WTC11 (cell line): ENCODE results near the gene SSR2. TPM values are rescaled to one million over a fixed set of nuclear protein-coding genes. Genes with fewer than 3 reads are reported as not detected.
"Not testable (repeated sequence)": the region's sequence is repeated elsewhere in the genome, so short reads cannot be mapped to it uniquely, and the experiment has no call there.

Experiments used
- ATAC-seq: fragments of 200-7000 bp; cut with Tn5 transposase; 2 replicates; pipeline ENCODE4 v1.10.0; 2021; ENCODE audit warnings: mild to moderate bottlenecking, moderate library complexity
- CTCF ChIA-PET: fragments of 300-600 bp; sonication (Branson Sonifier 250); formaldehyde crosslinking; loops from one replicate; lab custom pipeline; 2021; ENCODE audit warnings: antibody characterized with exemption; lab: Charles Lee
- POLR2A ChIA-PET: fragments of 350-600 bp; sonication (Branson Sonifier 250); formaldehyde crosslinking; loops from one replicate; lab custom pipeline; 2021; ENCODE audit warnings: antibody characterized with exemption; lab: Charles Lee
- DNase-seq: peaks from one replicate; pipeline ENCODE4 v3.0.0; 2021; ENCODE audit warnings: low spot score
- H3K27ac Mint-ChIP-seq: 2 replicates; pipeline ENCODE4 v1.8.0; 2021; ENCODE audit warnings: mixed read lengths
- H3K27me3 Mint-ChIP-seq: 2 replicates; pipeline ENCODE4 v1.8.0; 2021; ENCODE audit warnings: low read depth, mild to moderate bottlenecking, moderate library complexity, mixed read lengths
- H3K36me3 Mint-ChIP-seq: 2 replicates; pipeline ENCODE4 v1.8.0; 2021; ENCODE audit warnings: mixed read lengths
- H3K4me1 Mint-ChIP-seq: 2 replicates; pipeline ENCODE4 v1.8.0; 2022; ENCODE audit warnings: mixed read lengths
- H3K4me3 Mint-ChIP-seq: 2 replicates; pipeline ENCODE4 v1.8.0; 2021; ENCODE audit warnings: mild to moderate bottlenecking, moderate library complexity, mixed read lengths
- H3K9me3 Mint-ChIP-seq: 2 replicates; pipeline ENCODE4 v1.8.0; 2021; ENCODE audit warnings: mixed read lengths
- ELF4 ChIP-seq: sonication (generic); formaldehyde crosslinking; IDR thresholded peaks from 2 replicates; pipeline ENCODE4 v1.8.1; 2022; ENCODE audit warnings: low read depth, mild to moderate bottlenecking, moderate library complexity, missing genetic modification reagents
- FOXK1 ChIP-seq: sonication (generic); formaldehyde crosslinking; IDR thresholded peaks from 2 replicates; pipeline ENCODE4 v1.8.0; 2022; ENCODE audit warnings: mild to moderate bottlenecking, moderate library complexity, missing genetic modification reagents
- GRHL2 ChIP-seq: fragments of 250-450 bp; sonication (Bioruptor Pico); IDR thresholded peaks from 2 replicates; pipeline ENCODE4 v1.8.0; 2022; ENCODE audit warnings: mild to moderate bottlenecking, moderate library complexity; ENCODE audit not compliant: insufficient replicate concordance, severe bottlenecking
- JAZF1 ChIP-seq: fragments of 250-450 bp; sonication (Bioruptor Pico); IDR thresholded peaks from 2 replicates; pipeline ENCODE4 v1.9.0; 2021; ENCODE audit warnings: moderate library complexity, mild to moderate bottlenecking, inconsistent platforms
- KAT7 ChIP-seq: sonication (generic); formaldehyde crosslinking; IDR thresholded peaks from 2 replicates; pipeline ENCODE4 v1.8.1; 2023; ENCODE audit warnings: missing genetic modification reagents, mild to moderate bottlenecking, borderline replicate concordance
- NFYB ChIP-seq: sonication (generic); formaldehyde crosslinking; conservative IDR thresholded peaks from 2 replicates; pipeline ENCODE4 v1.8.0; 2022; ENCODE audit warnings: low read depth, missing genetic modification reagents
- TCF7 ChIP-seq: sonication (generic); formaldehyde crosslinking; IDR thresholded peaks from 2 replicates; pipeline ENCODE4 v1.8.0; 2022; ENCODE audit warnings: mild to moderate bottlenecking, low read depth, missing genetic modification reagents, moderate library complexity
- total RNA-seq: library from RNA; stranded (reverse); gene quantifications from 3 replicates; pipeline ENCODE4 v1.2.3, GENCODE V29; 2021
- TF ChIP-seq, protein P1 (sequence below): fragments of 250-450 bp; sonication (Bioruptor Pico); IDR thresholded peaks from 2 replicates; pipeline ENCODE4 v1.9.0; 2021; ENCODE audit warnings: mild to moderate bottlenecking
- TF ChIP-seq, protein P2 (sequence below): fragments of 250-450 bp; sonication (Bioruptor Pico); IDR thresholded peaks from 2 replicates; pipeline ENCODE4 v1.9.0; 2021; ENCODE audit warnings: moderate library complexity, mild to moderate bottlenecking, inconsistent platforms, borderline replicate concordance
- TF ChIP-seq, protein P3 (sequence below): fragments of 250-450 bp; sonication (Bioruptor Pico); IDR thresholded peaks from 2 replicates; pipeline ENCODE4 v1.8.0; 2021; ENCODE audit warnings: mild to moderate bottlenecking
- TF ChIP-seq, protein P4 (sequence below): sonication (generic); formaldehyde crosslinking; IDR thresholded peaks from 2 replicates; pipeline ENCODE4 v1.8.0; 2022; ENCODE audit warnings: mild to moderate bottlenecking, missing genetic modification reagents
- TF ChIP-seq, protein P5 (sequence below): fragments of 200-600 bp; IDR thresholded peaks from 2 replicates; pipeline ENCODE4 v1.8.0; 2022; ENCODE audit warnings: antibody characterized with exemption
- TF ChIP-seq, protein P6 (sequence below): sonication (generic); formaldehyde crosslinking; IDR thresholded peaks from 2 replicates; pipeline ENCODE4 v1.8.0; 2022; ENCODE audit warnings: mild to moderate bottlenecking, missing genetic modification reagents
- TF ChIP-seq, protein P7 (sequence below): sonication (generic); formaldehyde crosslinking; IDR thresholded peaks from 2 replicates; pipeline ENCODE4 v1.8.1; 2023; ENCODE audit warnings: mild to moderate bottlenecking, missing genetic modification reagents

The SSR2 gene
- total RNA-seq, 1 experiment from 2014 or later = 175 TPM

DNA sequence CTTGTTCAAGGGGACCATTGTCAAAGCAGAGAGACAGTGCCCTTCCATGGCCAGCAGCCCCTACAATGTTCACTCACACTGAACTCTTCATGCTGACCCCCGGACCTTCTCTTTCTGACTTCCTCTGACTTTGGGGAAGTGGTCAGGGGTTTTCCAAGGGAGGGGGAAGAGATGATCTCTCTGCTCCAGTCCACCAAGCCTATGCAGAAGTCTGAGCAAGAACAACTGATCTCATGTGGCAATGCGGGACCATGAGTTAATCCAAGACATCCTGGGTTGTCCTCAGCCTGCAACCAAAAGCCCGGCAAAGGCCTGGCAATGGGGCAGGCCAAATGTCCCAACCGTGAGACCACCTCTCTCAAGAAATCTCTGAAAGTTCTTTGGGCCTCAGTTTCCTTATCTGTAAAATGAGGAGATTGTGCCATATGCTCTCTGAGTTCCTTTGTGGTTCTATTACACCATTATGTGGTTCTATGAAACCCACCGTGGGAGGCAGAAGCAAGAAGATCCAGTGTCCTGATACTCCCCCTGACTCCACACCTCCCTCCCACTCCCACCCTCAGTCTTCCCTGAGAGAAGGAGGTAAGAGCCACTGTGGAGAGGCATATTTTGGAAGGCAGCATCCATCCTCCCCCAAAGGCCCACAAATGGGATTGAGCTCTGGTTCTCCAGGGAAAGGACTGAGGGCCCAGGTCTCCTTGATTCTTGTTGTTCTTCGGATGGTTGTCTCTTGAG, 30.6 kb downstream of the SSR2 start (continued):
- TF ChIP-seq, protein P1, sequence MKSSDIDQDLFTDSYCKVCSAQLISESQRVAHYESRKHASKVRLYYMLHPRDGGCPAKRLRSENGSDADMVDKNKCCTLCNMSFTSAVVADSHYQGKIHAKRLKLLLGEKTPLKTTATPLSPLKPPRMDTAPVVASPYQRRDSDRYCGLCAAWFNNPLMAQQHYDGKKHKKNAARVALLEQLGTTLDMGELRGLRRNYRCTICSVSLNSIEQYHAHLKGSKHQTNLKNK (CRISPR knock-in tag) = no peak
- TF ChIP-seq, protein P2, sequence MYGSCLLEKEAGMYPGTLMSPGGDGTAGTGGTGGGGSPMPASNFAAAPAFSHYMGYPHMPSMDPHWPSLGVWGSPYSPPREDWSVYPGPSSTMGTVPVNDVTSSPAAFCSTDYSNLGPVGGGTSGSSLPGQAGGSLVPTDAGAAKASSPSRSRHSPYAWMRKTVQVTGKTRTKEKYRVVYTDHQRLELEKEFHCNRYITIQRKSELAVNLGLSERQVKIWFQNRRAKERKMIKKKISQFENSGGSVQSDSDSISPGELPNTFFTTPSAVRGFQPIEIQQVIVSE (CRISPR knock-in tag) = no peak
- no peak for TF ChIP-seq NFYB (CRISPR knock-in tag)
- TF ChIP-seq, protein P3, sequence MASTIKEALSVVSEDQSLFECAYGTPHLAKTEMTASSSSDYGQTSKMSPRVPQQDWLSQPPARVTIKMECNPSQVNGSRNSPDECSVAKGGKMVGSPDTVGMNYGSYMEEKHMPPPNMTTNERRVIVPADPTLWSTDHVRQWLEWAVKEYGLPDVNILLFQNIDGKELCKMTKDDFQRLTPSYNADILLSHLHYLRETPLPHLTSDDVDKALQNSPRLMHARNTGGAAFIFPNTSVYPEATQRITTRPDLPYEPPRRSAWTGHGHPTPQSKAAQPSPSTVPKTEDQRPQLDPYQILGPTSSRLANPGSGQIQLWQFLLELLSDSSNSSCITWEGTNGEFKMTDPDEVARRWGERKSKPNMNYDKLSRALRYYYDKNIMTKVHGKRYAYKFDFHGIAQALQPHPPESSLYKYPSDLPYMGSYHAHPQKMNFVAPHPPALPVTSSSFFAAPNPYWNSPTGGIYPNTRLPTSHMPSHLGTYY (CRISPR knock-in tag) = no peak
- TF ChIP-seq, all 79 proteins: peak for 0

DNA sequence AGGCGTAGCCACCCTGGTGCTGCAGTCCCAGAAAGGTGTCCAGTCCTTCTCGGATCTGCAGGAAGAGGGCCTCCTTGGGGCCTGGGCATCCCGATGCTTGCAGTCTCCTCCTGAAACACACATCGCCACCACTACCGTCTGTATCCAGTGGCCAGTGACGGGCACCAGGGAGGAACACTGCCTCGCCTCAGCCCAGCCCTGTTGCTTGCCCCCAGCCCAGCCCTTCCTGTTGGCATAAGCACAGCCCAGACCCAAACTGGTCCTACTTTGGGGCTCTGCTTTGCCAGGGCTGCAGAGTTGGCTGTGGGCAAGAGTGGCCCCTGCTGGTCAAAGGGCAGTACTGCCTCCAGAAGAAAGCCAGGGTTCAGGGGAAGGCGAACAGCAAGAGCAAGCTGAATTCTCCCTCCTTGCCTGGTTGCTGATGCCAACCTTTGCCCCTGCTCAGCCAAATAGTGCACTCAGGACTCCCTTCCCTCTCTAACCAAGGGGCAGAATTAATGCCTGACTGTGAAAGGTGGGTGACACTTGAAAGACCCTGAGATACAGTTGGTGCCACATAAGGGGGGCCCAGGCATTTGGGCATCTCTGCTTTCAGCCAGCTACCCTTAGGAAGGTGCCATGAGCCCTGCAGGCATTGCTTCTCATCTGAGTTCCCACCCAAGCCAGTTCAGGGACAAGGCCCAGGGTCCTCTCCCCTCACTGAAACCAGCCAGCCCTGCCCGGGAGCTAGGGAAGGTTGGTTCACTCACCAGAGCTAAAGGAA, 31.3 kb downstream of the SSR2 start:
- TF ChIP-seq KAT7 (CRISPR knock-in tag) = 0 out of 2 replicates have a peak, but pooled peaks have one; percentile 31
- no peak for TF ChIP-seq TCF7 (CRISPR knock-in tag)
- TF ChIP-seq, protein P4, sequence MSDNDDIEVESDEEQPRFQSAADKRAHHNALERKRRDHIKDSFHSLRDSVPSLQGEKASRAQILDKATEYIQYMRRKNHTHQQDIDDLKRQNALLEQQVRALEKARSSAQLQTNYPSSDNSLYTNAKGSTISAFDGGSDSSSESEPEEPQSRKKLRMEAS (CRISPR knock-in tag) = peak; percentile 26; the same call in 1 of the 2 replicates
- TF ChIP-seq, protein P5, sequence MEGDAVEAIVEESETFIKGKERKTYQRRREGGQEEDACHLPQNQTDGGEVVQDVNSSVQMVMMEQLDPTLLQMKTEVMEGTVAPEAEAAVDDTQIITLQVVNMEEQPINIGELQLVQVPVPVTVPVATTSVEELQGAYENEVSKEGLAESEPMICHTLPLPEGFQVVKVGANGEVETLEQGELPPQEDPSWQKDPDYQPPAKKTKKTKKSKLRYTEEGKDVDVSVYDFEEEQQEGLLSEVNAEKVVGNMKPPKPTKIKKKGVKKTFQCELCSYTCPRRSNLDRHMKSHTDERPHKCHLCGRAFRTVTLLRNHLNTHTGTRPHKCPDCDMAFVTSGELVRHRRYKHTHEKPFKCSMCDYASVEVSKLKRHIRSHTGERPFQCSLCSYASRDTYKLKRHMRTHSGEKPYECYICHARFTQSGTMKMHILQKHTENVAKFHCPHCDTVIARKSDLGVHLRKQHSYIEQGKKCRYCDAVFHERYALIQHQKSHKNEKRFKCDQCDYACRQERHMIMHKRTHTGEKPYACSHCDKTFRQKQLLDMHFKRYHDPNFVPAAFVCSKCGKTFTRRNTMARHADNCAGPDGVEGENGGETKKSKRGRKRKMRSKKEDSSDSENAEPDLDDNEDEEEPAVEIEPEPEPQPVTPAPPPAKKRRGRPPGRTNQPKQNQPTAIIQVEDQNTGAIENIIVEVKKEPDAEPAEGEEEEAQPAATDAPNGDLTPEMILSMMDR = peak; percentile 99
- CTCF ChIA-PET = interaction anchor here (0.5 to 4.8 kb wide), 50 partner anchors 10 to 1877 kb away, joined by 3 to 122 read pairs (median 5); partner anchors contain the start of genes ARHGEF2, GON4L, KHDC4 and MEX3A
- Mint-ChIP-seq H3K36me3 (peaks cover 6% of the 10 kb centered on the region), H3K27me3 (no peaks in the 10 kb centered on the region; the same call in 1 of the 2 replicates), H3K4me3 (no peak overlapping the region), H3K4me1 (peaks cover 27% of the 10 kb centered on the region), H3K27ac (no peak overlapping the region), H3K9me3 (peaks cover 15% of the 10 kb centered on the region)
- ATAC-seq (peak; percentile 84), DNase-seq (peak; percentile 82)
- POLR2A ChIA-PET = interaction anchor here (1.0 kb wide), 3 partner anchors 11 to 22 kb away, joined by 3 to 9 read pairs (median 4); partner anchors contain the start of gene ARHGEF2

DNA sequence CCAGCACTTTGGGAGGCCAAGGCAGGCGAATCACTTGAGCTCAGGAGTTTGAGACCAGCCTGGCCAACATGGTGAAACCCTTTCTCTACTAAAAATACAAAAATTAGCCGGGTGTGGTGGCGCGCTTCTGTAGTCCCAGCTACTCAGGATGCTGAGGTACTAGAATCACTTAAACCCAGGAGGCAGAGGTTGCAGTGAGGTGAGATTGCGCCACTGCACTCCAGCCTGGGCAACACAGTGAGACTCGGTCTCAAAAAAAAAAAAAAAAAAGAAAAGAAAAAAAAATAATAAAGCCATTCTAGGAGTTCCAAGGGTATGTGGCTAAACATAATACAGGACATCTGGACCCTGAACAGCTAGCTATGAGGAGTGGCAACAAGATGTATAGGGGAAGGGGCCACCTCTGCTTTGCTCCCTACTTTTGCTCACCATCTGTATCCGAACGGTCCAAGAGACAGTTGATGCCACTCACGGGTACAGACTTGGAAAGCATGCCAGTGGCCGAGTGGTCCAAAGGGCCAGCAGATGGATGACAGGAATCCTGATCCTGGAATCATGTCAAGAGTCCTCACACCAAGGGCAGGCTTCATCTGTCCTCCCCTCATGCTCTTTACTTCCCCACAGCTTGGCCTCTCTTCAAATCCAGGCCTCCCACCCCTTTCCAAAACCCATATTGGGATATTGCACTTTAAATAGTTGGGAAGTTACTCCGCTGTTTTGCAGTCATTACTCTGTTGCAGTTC, 35.7 kb downstream of the SSR2 start:
- not testable (repeated sequence) for H3K27me3 Mint-ChIP-seq

DNA sequence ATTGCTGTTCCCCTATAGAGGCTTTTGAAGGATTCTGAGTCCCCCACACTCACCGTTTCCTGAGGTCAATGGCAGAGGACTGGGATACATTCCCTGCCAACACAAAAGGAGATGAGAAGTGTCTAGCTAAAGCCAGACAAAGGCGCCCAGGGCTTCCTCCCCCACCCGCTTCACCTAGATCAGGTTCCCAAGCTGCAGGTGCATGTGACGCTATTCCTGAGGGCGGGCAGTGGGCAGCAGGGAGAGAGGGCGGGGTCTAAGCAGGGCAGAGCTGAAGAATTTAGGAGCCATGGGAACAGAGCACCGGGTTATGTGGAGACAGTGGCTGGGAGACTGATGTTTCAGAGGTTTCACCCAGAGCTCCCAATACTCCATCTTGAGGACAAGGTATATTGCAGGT, 36.4 kb downstream of the SSR2 start:
- ChIA-PET POLR2A (interaction anchor here (0.5 to 3.0 kb wide), 13 partner anchors 9 to 1764 kb away, joined by 3 to 31 read pairs (median 4); partner anchors contain the start of genes KHDC4, MEX3A and UBAP2L), CTCF (interaction anchor here (0.7 to 3.4 kb wide), 25 partner anchors 10 to 812 kb away, joined by 3 to 40 read pairs (median 6); partner anchors contain the start of genes KHDC4, KRTCAP2, LAMTOR2 and RAB25)
- Mint-ChIP-seq H3K4me3 (peak overlapping the region; percentile 55), H3K27ac (peak overlapping the region; percentile 97), H3K27me3 (no peaks in the 10 kb centered on the region), H3K36me3 (peaks cover 6% of the 10 kb centered on the region), H3K9me3 (peaks cover 15% of the 10 kb centered on the region), H3K4me1 (peaks cover 76% of the 10 kb centered on the region)
- ATAC-seq (peak; percentile 87), DNase-seq (peak; percentile 89)
- no peak for TF ChIP-seq FOXK1
- TF ChIP-seq ELF4 (CRISPR knock-in tag) = no peak
- TF ChIP-seq, protein P1 (CRISPR knock-in tag) = no peak
- TF ChIP-seq, protein P6, sequence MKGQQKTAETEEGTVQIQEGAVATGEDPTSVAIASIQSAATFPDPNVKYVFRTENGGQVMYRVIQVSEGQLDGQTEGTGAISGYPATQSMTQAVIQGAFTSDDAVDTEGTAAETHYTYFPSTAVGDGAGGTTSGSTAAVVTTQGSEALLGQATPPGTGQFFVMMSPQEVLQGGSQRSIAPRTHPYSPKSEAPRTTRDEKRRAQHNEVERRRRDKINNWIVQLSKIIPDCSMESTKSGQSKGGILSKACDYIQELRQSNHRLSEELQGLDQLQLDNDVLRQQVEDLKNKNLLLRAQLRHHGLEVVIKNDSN = peak; percentile 73
- TF ChIP-seq, protein P7, sequence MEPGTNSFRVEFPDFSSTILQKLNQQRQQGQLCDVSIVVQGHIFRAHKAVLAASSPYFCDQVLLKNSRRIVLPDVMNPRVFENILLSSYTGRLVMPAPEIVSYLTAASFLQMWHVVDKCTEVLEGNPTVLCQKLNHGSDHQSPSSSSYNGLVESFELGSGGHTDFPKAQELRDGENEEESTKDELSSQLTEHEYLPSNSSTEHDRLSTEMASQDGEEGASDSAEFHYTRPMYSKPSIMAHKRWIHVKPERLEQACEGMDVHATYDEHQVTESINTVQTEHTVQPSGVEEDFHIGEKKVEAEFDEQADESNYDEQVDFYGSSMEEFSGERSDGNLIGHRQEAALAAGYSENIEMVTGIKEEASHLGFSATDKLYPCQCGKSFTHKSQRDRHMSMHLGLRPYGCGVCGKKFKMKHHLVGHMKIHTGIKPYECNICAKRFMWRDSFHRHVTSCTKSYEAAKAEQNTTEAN (CRISPR knock-in tag) = no peak
- TF ChIP-seq, protein P3 (CRISPR knock-in tag) = no peak
- no peak for TF ChIP-seq GRHL2 (CRISPR knock-in tag)
- no peak for TF ChIP-seq JAZF1

More for the DNA sequence above, 35.7 kb downstream of the SSR2 start:
- Mint-ChIP-seq H3K4me3 (peak overlapping the region; percentile 55; the same call in 1 of the 2 replicates), H3K27ac (peak overlapping the region; percentile 97), H3K9me3 (peaks cover 15% of the 10 kb centered on the region), H3K4me1 (peaks cover 69% of the 10 kb centered on the region)
- ChIA-PET POLR2A (interaction anchor here (0.5 to 3.0 kb wide), 10 partner anchors 10 to 1765 kb away, joined by 3 to 31 read pairs (median 4); partner anchors contain the start of genes KHDC4, MEX3A and UBAP2L), CTCF (interaction anchor here (0.7 to 3.4 kb wide), 24 partner anchors 10 to 812 kb away, joined by 3 to 40 read pairs (median 6); partner anchors contain the start of genes KHDC4, KRTCAP2, LAMTOR2 and RAB25)
- not testable (repeated sequence) for DNase-seq, H3K36me3 Mint-ChIP-seq, ATAC-seq
